Upper lobe of right lung (tissue), 1 donor: ENCODE results near the gene ATP8B1. TPM values are rescaled to one million over a fixed set of nuclear protein-coding genes. Genes with fewer than 3 reads are reported as not detected.
"Not testable (repeated sequence)": the region's sequence is repeated elsewhere in the genome, so short reads cannot be mapped to it uniquely, and the experiment has no call there.

Experiments
- ATAC-seq: fragments of 200-7000 bp; cut with Tn5 transposase; one replicate; pipeline ENCODE4 v1.9.1; 2020; ENCODE audit warnings: mild to moderate bottlenecking, moderate library complexity
- DNase-seq: peaks from one replicate; pipeline ENCODE4 v3.0.0-alpha.2; 2020
- H3K27ac ChIP-seq: fragments of 200-600 bp; one replicate; pipeline ENCODE4 v1.8.0; 2022
- H3K27me3 ChIP-seq: fragments of 200-600 bp; one replicate; pipeline ENCODE4 v1.8.0; 2022; ENCODE audit warnings: mild to moderate bottlenecking
- H3K36me3 ChIP-seq: fragments of 200-600 bp; one replicate; pipeline ENCODE4 v1.8.0; 2022
- H3K4me1 ChIP-seq: fragments of 200-600 bp; one replicate; pipeline ENCODE4 v1.8.0; 2022
- H3K4me3 ChIP-seq: fragments of 200-600 bp; one replicate; pipeline ENCODE4 v1.8.0; 2022; ENCODE audit warnings: mild to moderate bottlenecking
- H3K9me3 ChIP-seq: fragments of 200-600 bp; one replicate; pipeline ENCODE4 v1.8.0; 2022
- intact Hi-C: fragments of 100-400 bp; cut with DNase I; formaldehyde crosslinking; loops from one replicate; pipeline ENCODE4 v1.11.0; 2022
- total RNA-seq: library from RNA; stranded (reverse); fragmentation: NEBNext Ultra II Directional; extraction: Animal tissue kit (Norgen Biotek cat#: 25700); gene quantifications from one replicate; pipeline ENCODE4 v1.2.1, GENCODE V29; 2021
- TF ChIP-seq, protein P1 (sequence below): fragments of 200-600 bp; IDR thresholded peaks from one replicate; pipeline ENCODE4 v1.8.0; 2022; ENCODE audit warnings: antibody characterized with exemption
- donor health status: DM: no; HTN: yes; CAD: no; lungs with severe emphysema.

Gene ATP8B1
- total RNA-seq, 1 donor from 2014 or later: 30.7 TPM

DNA sequence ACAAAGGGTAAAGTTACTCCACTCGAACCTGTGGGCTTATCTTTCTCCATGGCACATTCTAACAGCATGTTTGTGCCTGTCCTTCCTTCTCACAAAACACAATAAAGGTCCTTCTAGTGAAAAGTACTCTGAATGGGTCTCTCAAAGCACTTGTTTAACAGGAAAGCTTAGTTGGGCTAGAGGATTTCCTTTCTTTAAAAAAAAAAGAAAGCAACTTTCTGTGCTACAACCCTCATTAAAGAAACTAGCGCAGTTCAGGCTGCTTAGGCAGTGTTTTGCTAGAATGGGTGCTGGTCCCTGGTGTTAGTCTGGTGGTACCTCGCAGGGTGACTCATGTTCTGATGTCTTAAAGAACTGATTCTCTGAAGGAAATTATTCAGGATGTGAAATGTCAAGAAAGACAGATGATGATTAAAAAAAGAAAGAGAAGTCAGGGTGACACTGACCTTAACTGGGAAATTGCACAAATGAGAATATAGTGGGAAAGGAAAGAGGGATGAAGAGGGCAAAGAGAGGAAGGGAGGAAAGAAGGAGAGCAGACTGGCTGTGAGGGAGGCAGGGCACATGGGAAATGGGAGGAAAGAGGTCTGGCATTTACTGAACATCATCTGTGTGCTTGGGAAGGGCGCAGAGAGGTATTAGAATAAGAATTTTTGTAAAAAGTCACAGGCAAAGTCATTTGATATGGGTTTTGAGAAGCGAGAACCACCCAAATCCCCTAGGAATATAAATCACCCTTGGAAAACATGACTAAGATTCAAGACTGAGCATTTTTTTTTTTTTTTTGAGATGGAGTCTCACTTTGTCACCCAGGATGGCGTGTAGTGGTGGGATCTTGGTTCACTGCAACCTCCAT, 74.9 kb downstream of the ATP8B1 start:
- ATAC-seq: peak; percentile 37

DNA sequence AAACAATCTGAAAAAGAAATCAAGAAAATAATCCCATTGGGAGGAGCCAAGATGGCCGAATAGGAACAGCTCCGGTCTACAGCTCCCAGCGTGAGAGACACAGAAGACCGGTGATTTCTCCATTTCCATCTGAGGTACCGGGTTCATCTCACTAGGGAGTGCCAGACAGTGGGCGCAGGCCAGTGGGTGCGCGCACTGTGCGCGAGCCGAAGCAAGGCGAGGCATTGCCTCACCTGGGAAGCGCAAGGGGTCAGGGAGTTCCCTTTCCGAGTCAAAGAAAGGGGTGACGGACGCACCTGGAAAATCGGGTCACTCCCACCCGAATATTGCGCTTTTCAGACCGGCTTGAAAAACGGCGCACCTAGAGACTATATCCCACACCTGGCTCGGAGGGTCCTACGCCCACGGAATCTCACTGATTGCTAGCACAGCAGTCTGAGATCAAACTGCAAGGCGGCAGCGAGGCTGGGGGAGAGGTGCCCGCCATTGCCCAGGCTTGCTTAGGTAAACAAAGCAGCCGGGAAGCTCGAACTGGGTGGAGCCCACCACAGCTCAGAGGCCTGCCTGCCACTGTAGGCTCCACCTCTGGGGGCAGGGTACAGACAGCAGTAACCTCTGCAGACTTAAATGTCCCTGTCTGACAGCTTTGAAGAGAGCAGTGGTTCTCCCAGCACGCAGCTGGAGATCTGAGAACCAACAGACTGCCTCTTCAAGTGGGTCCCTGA, 83.7 kb downstream of the ATP8B1 start:
- H3K4me3 ChIP-seq, H3K36me3 ChIP-seq, H3K4me1 ChIP-seq, intact Hi-C loops, H3K27ac ChIP-seq, DNase-seq, H3K9me3 ChIP-seq, H3K27me3 ChIP-seq, ATAC-seq: not testable (repeated sequence)

More for the DNA sequence above, 74.9 kb downstream of the ATP8B1 start:
- Histone ChIP-seq H3K9me3 (peaks cover 6% of the 10 kb centered on the region), H3K27me3 (no peaks in the 10 kb centered on the region), H3K4me3 (no peak overlapping the region), H3K27ac (peak overlapping the region; percentile 36), H3K4me1 (peaks cover 13% of the 10 kb centered on the region), H3K36me3 (no peaks in the 10 kb centered on the region)
- intact Hi-C loops: no loop called here
- TF ChIP-seq, protein P1, sequence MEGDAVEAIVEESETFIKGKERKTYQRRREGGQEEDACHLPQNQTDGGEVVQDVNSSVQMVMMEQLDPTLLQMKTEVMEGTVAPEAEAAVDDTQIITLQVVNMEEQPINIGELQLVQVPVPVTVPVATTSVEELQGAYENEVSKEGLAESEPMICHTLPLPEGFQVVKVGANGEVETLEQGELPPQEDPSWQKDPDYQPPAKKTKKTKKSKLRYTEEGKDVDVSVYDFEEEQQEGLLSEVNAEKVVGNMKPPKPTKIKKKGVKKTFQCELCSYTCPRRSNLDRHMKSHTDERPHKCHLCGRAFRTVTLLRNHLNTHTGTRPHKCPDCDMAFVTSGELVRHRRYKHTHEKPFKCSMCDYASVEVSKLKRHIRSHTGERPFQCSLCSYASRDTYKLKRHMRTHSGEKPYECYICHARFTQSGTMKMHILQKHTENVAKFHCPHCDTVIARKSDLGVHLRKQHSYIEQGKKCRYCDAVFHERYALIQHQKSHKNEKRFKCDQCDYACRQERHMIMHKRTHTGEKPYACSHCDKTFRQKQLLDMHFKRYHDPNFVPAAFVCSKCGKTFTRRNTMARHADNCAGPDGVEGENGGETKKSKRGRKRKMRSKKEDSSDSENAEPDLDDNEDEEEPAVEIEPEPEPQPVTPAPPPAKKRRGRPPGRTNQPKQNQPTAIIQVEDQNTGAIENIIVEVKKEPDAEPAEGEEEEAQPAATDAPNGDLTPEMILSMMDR: no peak
- DNase-seq: no peak

DNA sequence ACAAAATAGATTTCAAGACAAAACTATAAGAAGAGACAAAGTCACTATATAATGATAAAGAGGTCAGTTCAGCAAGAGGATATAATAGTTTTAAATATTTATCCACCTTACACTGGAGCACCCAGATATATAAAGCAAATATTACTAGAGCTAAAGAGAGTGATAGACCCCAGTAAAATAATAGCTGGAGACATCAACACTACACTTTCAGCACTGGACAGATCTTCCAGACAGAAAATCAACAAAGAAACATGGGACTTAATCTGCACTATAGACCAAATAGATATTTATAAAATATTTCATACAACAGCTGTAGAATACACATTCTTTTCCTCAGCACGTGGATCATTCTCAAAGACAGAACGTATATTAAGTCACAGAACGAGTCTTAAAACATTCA, 86.6 kb downstream of the ATP8B1 start:
- H3K27ac ChIP-seq: no peak overlapping the region
- ATAC-seq (no peak), DNase-seq (no peak)
- H3K4me1 ChIP-seq: peaks cover 18% of the 10 kb centered on the region
- no peak overlapping the region for H3K4me3 ChIP-seq
- no peaks in the 10 kb centered on the region for H3K36me3 ChIP-seq
- H3K27me3 ChIP-seq: no peaks in the 10 kb centered on the region
- TF ChIP-seq, protein P1: no peak
- intact Hi-C loops: no loop called here
- no peaks in the 10 kb centered on the region for H3K9me3 ChIP-seq

DNA sequence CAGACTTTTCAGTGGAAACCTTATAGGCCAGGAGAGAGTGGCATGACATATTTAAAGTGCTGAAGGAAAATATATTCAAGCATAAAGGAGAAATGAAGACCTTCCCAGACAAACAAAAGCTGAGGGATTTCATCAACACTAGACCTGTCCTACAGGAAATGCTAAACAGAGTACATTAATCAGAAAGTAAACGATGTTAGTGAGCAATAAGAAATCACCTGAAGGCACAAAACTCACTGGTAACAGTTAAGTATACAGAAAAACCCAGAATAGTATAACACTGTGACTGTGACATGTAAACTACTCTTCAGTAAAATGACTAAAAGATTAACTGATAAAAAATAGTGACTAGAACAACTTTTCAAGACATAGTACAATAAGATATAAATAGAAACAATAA, 87.4 kb downstream of the ATP8B1 start:
- intact Hi-C loops: no loop called here
- no peak for DNase-seq
- ATAC-seq: no peak
- Histone ChIP-seq H3K36me3 (no peaks in the 10 kb centered on the region), H3K27ac (no peak overlapping the region), H3K4me3 (no peak overlapping the region), H3K4me1 (peaks cover 20% of the 10 kb centered on the region), H3K27me3 (no peaks in the 10 kb centered on the region), H3K9me3 (no peaks in the 10 kb centered on the region)
- TF ChIP-seq, protein P1: no peak

DNA sequence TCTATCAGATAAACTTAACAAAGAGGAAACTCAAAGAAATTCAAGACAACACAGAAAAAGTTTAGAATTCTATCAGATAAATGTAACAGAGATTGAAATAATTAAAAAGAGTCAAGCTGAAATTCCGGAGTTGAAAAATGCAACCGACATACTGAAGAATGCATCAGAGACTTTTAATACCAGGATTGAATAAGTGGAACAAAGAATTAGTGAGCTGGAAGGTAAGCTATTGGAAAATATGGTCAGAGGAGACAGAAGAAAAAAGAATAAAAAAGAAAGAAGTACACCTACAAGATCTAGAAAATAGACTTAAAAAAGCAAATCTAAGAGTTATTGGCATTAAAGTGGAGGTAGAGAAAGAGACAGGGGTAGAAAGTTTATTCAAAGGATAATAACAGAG, 88.0 kb downstream of the ATP8B1 start:
- Histone ChIP-seq H3K36me3 (no peaks in the 10 kb centered on the region), H3K4me1 (peaks cover 20% of the 10 kb centered on the region), H3K9me3 (no peaks in the 10 kb centered on the region), H3K27ac (no peak overlapping the region), H3K27me3 (no peaks in the 10 kb centered on the region), H3K4me3 (no peak overlapping the region)
- ATAC-seq (no peak), DNase-seq (no peak)
- TF ChIP-seq, protein P1: no peak
- intact Hi-C loops: no loop called here

DNA sequence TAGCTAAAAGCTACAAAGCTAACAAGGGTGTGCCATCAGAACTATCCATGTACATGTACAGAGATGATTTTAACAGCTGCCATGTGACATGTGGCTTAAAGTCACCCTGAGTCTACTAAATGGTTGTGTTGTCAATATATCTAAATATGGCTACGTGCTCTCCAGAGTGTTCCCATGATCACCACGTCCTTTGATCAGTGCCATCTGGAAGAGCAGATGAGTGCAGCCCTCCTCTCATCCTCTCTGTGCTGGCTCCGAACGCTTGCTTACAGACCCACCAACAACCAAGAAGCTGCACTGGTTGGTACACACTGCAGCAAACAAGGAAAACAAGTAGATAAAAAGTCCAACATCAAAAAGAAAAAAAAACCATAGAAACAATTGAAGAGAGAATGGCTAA, 92.9 kb downstream of the ATP8B1 start:
- TF ChIP-seq, protein P1: no peak
- Histone ChIP-seq H3K4me1 (peaks cover 16% of the 10 kb centered on the region), H3K36me3 (no peaks in the 10 kb centered on the region), H3K4me3 (no peak overlapping the region), H3K9me3 (no peaks in the 10 kb centered on the region), H3K27ac (no peak overlapping the region), H3K27me3 (no peaks in the 10 kb centered on the region)
- DNase-seq: no peak
- ATAC-seq: no peak
- intact Hi-C loops: no loop called here
